ENCODE measurements around the gene HNRNPA1L2. TPM values are rescaled to one million over a fixed set of nuclear protein-coding genes. Genes with fewer than 3 reads are reported as not detected.

Gene HNRNPA1L2
- total RNA-seq, 1 donor from 2014 or later, result 12.0 TPM

- H3K27me3 Mint-ChIP-seq, result no peaks in the 10 kb centered on the region
- H3K9me3 Mint-ChIP-seq (ENCODE audit: low read depth), result no peaks in the 10 kb centered on the region
- H3K27ac Mint-ChIP-seq, result no peak overlapping the region
- peaks cover 11% of the 10 kb centered on the region for H3K36me3 Mint-ChIP-seq (ENCODE audit: insufficient read depth)
- DNase-seq (ENCODE audit: low spot score, unreplicated experiment), result no peak
- H3K4me1 Mint-ChIP-seq (ENCODE audit: low read depth), result peaks cover 7% of the 10 kb centered on the region
- no peak overlapping the region for H3K4me3 Mint-ChIP-seq (ENCODE audit: low read depth)
- TF ChIP-seq CTCF (IDR thresholded peaks at IDR 0.05; ENCODE audit: unreplicated experiment), result no peak
These were observed 10.7 kb downstream of the HNRNPA1L2 start for GRCh38 chr13:52652980-52653303.

DNA sequence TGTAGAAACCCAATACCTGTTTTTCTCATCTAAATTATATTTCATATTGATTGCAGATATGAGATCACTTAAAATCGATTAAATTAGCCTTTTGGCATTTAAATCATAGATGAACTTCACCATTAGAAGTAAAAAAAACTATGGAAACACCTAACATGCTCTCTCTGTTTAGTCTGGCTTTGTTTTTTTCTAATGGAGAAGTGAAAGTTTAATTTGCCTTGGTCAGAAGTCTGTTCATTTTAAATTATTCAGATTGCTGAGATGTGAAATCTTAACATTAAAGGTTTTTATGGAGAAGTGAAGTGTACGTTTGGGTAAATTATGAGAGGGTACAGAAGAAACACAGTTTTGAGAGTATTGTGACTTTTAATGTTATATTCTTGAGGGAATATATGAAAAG lies 17.1 kb downstream of the HNRNPA1L2 start:
- Mint-ChIP-seq H3K4me3 (ENCODE audit: low read depth) (no peak overlapping the region), H3K27me3 (no peaks in the 10 kb centered on the region), H3K27ac (no peak overlapping the region), H3K9me3 (ENCODE audit: low read depth) (no peaks in the 10 kb centered on the region), H3K36me3 (ENCODE audit: insufficient read depth) (peaks cover 7% of the 10 kb centered on the region), H3K4me1 (ENCODE audit: low read depth) (no peaks in the 10 kb centered on the region)
- DNase-seq (ENCODE audit: low spot score, unreplicated experiment), result no peak
- TF ChIP-seq CTCF (IDR thresholded peaks at IDR 0.05; ENCODE audit: unreplicated experiment), result no peak

GRCh38 chr13:52664272-52664671 lies 22.0 kb downstream of the HNRNPA1L2 start:
- no peaks in the 10 kb centered on the region for H3K27me3 Mint-ChIP-seq
- no peak overlapping the region for H3K27ac Mint-ChIP-seq
- no peak overlapping the region for H3K4me3 Mint-ChIP-seq (ENCODE audit: low read depth)
- H3K36me3 Mint-ChIP-seq (ENCODE audit: insufficient read depth), result peaks cover 16% of the 10 kb centered on the region
- no peak for TF ChIP-seq CTCF (IDR thresholded peaks at IDR 0.05; ENCODE audit: unreplicated experiment)
- DNase-seq (ENCODE audit: low spot score, unreplicated experiment), result no peak
- no peaks in the 10 kb centered on the region for H3K4me1 Mint-ChIP-seq (ENCODE audit: low read depth)
- no peaks in the 10 kb centered on the region for H3K9me3 Mint-ChIP-seq (ENCODE audit: low read depth)

GRCh38 chr13:52665325-52665724 lies 23.1 kb downstream of the HNRNPA1L2 start:
- Mint-ChIP-seq H3K27ac (no peak overlapping the region), H3K36me3 (ENCODE audit: insufficient read depth) (peaks cover 13% of the 10 kb centered on the region), H3K4me1 (ENCODE audit: low read depth) (no peaks in the 10 kb centered on the region), H3K27me3 (no peaks in the 10 kb centered on the region), H3K4me3 (ENCODE audit: low read depth) (no peak overlapping the region), H3K9me3 (ENCODE audit: low read depth) (no peaks in the 10 kb centered on the region)
- TF ChIP-seq CTCF (IDR thresholded peaks at IDR 0.05; ENCODE audit: unreplicated experiment), result peak; percentile 54
- DNase-seq (ENCODE audit: low spot score, unreplicated experiment), result no peak

- no peak for DNase-seq (ENCODE audit: low spot score, unreplicated experiment)
- Mint-ChIP-seq H3K4me3 (ENCODE audit: low read depth) (no peak overlapping the region), H3K27ac (no peak overlapping the region), H3K4me1 (ENCODE audit: low read depth) (peaks cover 3% of the 10 kb centered on the region), H3K36me3 (ENCODE audit: insufficient read depth) (peaks cover 14% of the 10 kb centered on the region), H3K27me3 (no peaks in the 10 kb centered on the region), H3K9me3 (ENCODE audit: low read depth) (no peaks in the 10 kb centered on the region)
- TF ChIP-seq CTCF (IDR thresholded peaks at IDR 0.05; ENCODE audit: unreplicated experiment), result no peak
These were observed 27.4 kb downstream of the HNRNPA1L2 start for GRCh38 chr13:52669677-52670076.

All from progenitor cell of endocrine pancreas (in vitro differentiated cells).